ENCODE measurements around the gene SPTB.

Gene SPTB

DNA sequence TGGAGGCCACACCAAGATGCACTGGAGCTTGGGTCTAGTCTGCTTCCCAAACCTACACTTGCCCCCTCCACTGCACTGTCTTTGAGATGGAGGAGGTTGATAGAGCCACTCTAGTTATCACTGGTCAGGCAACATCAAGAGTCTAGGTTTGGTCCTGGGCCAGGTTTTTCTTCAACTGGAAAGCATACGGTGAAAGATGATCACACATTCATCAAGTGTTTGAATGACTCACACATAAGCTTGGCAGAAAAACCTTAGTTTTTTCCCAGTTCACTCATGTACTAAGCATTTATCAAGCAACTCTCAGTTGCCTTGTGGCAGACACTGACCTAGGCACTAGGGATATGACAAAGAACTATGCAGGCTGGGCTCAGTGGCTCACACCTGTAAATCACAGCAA is 91.0 kb downstream of the SPTB start:
- DNase-seq (ENCODE audit: low spot score) = no peak

- DNase-seq (ENCODE audit: low spot score) = no peak
Measured at GRCh38 chr14:64787619-64788018, 92.1 kb downstream of the SPTB start.

- DNase-seq (ENCODE audit: low spot score) = no peak
Measured at GRCh38 chr14:64786296-64787149, 93.2 kb downstream of the SPTB start.

- no peak for DNase-seq (ENCODE audit: low spot score)
Measured at GRCh38 chr14:64784006-64784405, 95.7 kb downstream of the SPTB start.

- no peak for DNase-seq (ENCODE audit: low spot score)
Measured at GRCh38 chr14:64782196-64782595, 97.5 kb downstream of the SPTB start.

DNA sequence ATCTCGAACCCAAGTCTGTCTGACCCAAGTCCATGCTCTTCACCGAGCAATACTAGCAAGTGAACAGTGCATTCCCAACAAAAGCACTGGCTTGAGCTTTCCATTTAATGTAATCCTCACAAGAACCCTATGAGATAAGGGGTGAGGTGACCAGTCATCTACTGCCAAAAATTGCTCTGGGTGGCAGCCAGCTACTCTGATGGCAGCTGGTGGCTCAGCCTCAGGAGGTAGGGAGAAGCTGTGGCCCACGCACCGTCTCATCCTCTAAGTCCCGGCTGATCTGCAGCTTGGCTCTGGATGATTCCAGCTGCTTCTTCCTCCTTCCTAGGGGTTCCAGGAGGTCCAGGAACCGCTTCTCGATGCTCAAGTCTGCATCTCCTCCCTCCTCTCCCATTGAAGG is 100.2 kb downstream of the SPTB start:
- no peak for DNase-seq (ENCODE audit: low spot score)

- no peak for DNase-seq (ENCODE audit: low spot score)
Measured at GRCh38 chr14:64778104-64778754, 101.5 kb downstream of the SPTB start.

- no peak for DNase-seq (ENCODE audit: low spot score)
Measured at GRCh38 chr14:64777461-64777860, 102.2 kb downstream of the SPTB start.

DNA sequence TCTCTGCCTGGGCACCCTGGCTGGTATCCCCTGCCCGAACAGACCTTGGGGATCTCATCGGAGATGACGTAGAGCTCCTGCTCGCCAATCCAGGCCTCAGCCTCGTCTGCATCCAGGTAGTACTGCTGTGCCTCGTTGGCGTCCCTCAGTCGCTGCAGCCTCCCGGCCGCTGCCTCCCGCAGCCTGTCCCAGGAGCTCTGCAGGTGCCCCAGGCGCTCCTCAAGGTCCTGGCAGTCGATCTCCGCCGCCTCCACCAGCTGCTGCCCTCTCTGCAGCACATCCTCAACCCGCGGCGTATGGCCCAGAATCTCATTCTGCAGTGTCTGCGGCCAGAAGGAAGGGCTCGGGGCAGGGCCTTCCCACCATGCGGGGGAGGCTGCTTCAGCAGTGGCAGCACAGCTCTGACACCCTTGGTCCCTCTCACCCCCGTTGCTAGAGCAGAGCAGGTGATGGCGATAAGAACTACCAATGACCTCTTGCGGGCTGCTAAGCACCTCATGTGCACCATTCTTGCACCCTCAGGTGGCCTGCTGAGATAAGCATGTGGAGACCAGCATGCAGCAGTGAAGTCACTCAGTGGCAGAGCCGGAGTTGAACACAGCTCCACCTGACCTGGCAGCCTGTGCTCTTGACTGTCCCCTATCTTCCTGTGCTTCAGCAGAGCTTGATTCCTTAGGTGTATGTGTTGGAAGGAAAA is 104.5 kb downstream of the SPTB start:
- no peak for DNase-seq (ENCODE audit: low spot score)

DNA sequence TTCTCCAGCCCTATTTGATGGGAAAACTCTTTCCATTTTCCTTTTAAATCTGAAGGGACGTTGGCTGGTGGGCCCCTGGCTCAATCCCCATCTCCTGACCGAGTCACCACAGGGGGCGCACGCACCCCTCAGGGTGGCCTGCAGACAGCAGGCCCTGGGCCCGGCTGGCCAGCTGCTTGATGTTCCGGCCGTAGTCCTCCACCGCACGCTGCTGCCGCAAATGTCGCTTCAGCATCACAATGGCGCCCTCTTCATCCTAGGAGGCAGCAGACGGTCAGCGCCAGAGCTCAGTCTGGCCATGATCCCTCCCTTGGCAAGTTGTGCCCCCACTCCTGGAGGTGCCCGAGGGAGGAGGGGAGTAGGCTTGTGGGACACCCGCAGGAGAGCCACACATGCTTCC is 105.4 kb downstream of the SPTB start:
- DNase-seq (ENCODE audit: low spot score) = no peak

DNA sequence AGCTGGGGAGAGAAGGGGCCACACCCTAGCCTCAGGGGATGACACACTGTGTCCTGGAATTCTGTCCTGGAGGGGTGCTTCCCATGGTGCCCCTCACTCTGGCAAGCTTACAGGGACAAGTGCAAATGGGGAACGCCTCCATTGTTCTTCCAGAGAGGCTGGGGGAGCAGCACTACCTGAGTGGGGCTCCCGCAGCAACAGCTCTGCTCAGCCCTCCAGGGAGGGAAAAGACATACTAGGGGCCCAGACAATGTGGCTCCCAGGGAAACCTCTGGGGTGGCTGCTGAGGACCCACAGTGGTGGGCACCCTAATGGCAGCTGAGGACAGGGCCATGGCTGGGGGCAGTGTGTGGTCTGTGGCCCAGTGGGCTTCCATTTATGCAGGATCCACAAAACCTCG is 106.1 kb downstream of the SPTB start:
- no peak for DNase-seq (ENCODE audit: low spot score)

DNA sequence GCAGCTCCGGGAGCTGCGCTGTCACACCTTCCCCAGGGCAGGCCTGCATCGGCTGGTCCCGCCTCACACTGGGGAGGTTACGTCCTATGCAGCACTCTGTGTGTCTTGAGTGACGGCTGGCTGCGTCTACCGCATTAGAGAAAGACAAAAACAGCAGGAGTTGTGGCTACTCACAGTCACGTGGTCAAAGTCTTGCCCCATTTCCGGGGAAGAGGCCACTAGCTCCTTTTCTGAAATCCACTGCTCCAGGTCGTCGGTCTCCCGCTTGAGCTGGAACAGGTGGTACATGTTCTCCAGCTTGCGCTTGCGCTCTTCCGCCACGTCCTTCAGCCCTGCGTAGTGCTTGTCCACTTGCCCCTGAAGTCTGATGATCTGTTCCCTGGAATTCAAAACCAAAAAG is 106.7 kb downstream of the SPTB start:
- DNase-seq (ENCODE audit: low spot score) = no peak

DNA sequence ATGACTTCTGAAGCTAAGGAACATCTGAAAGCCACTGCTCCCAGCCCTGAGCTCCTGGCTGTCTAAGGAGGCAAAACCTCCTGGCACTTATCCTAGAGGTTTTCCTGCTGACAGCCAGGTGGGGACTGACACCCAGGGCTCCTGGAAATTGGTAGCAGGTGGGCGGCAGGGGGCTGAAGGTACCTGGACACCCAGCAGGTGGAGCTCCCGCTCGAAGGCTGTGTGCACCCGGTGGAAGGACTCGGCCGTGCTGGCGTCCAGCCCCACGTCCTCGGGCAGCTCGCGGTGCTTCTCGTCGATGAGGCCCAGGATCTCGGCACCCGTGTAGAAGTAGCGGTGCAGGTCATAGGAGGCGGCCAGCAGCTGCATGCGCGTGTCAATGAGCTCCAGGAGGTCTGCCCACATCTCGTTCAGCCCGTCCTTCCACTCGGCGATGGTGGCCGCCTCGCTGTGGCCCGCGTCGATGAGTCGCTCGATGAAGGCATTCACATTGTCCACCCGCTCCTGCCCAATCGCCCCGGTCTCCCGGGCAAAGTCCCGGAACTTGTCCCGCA is 107.2 kb downstream of the SPTB start:
- DNase-seq (ENCODE audit: low spot score) = no peak

DNA sequence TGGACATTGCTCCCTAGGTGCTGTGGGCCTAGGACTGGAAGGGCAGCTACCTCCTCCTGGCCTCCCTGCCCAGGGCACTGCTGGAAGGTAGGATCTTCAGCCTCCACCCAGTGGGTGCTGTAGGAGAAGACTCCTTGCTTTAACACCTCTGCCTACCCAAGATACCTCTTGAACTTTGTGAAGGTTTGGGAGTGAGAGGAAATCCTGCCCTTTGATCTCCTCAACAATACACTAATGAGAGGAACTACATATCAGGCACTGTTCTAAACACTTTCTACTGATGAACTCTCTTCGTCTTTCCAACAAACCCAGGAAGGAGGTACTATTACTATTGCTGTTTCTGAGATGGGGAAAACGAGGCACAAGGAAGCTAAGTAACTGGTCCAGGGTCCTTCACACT is 108.5 kb downstream of the SPTB start:
- DNase-seq (ENCODE audit: low spot score) = no peak

GRCh38 chr14:64770751-64771150 is 109.0 kb downstream of the SPTB start:
- no peak for DNase-seq (ENCODE audit: low spot score)

DNA sequence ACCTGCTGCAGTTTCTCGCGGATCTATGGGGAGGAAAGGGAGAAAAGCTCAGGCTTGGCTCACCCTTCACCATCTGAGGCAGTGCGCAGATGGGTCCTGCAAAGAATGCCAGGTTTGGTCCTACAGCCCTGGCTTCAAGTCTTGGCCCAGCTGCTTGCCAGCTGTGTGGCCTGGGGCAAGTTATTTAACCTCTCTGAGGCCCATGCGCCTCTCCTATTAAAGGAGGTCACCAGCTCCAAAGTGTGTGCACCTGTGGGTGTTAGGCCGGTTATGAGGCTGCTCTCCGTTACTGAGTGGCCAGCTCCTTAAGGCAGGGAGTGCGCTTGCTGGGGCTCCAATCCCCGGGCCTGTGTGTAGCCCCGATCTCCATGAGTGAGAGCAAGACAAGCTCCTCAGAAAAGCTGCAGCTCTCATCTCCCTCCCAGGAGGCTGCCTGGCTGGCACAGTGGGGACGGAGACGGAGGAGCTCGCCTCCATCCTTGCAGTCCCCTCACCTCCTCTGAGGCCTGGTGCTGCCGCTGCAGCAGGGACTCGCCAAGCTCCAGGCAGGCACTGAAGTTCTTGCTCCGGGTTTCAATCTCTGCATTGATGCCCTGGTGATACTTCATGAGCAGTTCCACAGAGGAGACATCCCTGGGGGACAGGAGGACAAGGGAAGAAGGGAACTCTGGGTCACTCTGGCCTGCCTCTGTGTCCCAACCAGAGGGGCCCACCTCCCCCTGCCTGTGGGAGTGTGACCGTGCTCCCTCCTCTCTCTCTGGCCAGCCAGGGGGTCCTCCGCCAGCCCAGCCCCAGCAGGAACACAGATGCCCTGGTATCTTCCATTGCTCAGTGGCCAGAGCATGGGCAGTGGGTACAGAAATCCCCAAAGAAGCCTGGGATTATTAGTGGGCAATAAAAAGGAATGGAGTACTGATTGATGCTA is 110.3 kb downstream of the SPTB start:
- DNase-seq (ENCODE audit: low spot score) = no peak

- no peak for DNase-seq (ENCODE audit: low spot score)
Measured at GRCh38 chr14:64768401-64769095, 111.2 kb downstream of the SPTB start.

GRCh38 chr14:64767215-64767964 is 112.3 kb downstream of the SPTB start:
- DNase-seq (ENCODE audit: low spot score) = no peak

DNA sequence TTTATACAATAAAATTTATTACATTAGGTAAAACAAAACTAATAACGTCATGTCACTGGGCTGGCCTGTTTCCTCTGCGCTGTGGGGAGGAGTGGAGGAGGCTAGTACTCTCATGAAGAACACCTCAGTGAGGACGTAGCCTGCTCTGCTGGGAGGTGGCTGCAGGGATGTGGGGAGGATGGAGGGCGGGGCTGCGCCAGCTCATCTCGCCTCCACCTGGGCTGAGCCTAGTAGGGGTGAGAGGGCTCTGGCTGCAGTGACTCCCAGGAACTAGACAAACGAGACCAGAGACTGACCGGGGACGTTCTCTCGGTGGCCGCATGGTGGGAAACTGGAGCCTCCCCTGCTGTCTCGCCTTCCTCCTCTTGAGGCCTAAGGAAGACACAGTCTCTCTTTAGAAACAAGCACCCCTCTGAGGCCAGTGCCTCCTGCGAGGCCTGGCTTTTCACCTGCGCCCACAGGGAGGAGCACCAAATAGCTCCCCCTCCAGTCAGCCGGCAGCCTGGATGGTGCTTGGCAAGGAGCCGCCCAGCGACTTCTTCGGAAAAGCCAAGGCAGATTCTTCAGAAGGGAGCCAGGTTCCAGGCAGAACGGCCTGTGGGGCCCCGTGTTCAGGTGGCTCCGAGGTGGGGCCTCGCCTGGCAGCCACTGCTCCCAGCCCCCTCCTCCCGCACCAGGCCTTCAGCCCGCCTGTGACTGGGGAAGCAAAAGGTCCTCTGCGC is 113.1 kb downstream of the SPTB start:
- no peak for DNase-seq (ENCODE audit: low spot score)
